HG03432 (cell line): ENCODE measurements around the gene SPTSSB.

Experiments used
- ATAC-seq: cut with Tn5 transposase; IDR thresholded peaks from one replicate; pipeline ENCODE4 v1.9.1; 2021; ENCODE audit warnings: mild to moderate bottlenecking, moderate library complexity; ENCODE audit not compliant: unreplicated experiment

The SPTSSB gene

GRCh38 chr3:161392853-161393252 is 21.5 kb upstream of the SPTSSB start:
- no peak for ATAC-seq

- ATAC-seq = no peak
Observed at GRCh38 chr3:161390200-161390599, 18.9 kb upstream of the SPTSSB start.

GRCh38 chr3:161389445-161390035 is 18.2 kb upstream of the SPTSSB start:
- ATAC-seq = no peak

- peak; percentile 57 for ATAC-seq
Observed at GRCh38 chr3:161388855-161389254, 17.5 kb upstream of the SPTSSB start.

GRCh38 chr3:161386991-161387770 is 15.9 kb upstream of the SPTSSB start:
- no peak for ATAC-seq

GRCh38 chr3:161372321-161373260 is 1.3 kb upstream of the SPTSSB start:
- peak; percentile 54 for ATAC-seq

GRCh38 chr3:161369531-161369930 is 1.8 kb downstream of the SPTSSB start:
- no peak for ATAC-seq

GRCh38 chr3:161366094-161366493 is 5.2 kb downstream of the SPTSSB start:
- no peak for ATAC-seq

- no peak for ATAC-seq
Observed at GRCh38 chr3:161358488-161358887, 12.8 kb downstream of the SPTSSB start.

- no peak for ATAC-seq
Observed at GRCh38 chr3:161356287-161356686, 15.0 kb downstream of the SPTSSB start.

GRCh38 chr3:161355508-161355907 is 15.8 kb downstream of the SPTSSB start:
- ATAC-seq = no peak

GRCh38 chr3:161354554-161354953 is 16.8 kb downstream of the SPTSSB start:
- no peak for ATAC-seq

GRCh38 chr3:161351330-161351729 is 20.0 kb downstream of the SPTSSB start:
- no peak for ATAC-seq

GRCh38 chr3:161350916-161351315 is 20.4 kb downstream of the SPTSSB start:
- ATAC-seq = no peak

- ATAC-seq = peak; percentile 80
Observed at GRCh38 chr3:161349529-161350312, 21.6 kb downstream of the SPTSSB start.

GRCh38 chr3:161348796-161349400 is 22.4 kb downstream of the SPTSSB start:
- peak; percentile 62 for ATAC-seq

- ATAC-seq = no peak
Observed at GRCh38 chr3:161347726-161348125, 23.6 kb downstream of the SPTSSB start.

- no peak for ATAC-seq
Observed at GRCh38 chr3:161345023-161345422, 26.3 kb downstream of the SPTSSB start.

GRCh38 chr3:161343986-161344385 is 27.3 kb downstream of the SPTSSB start:
- no peak for ATAC-seq

- ATAC-seq = no peak
Observed at GRCh38 chr3:161343540-161343939, 27.8 kb downstream of the SPTSSB start.
